GM12865 (cell line): ENCODE data around the gene KL.
A peak's percentile ranks its signal among the peaks of the same experiment; 100 is the strongest.

Experiments
- DNase-seq: peaks from one replicate; pipeline ENCODE4 v3.0.0; 2010; ENCODE audit warnings: low read depth
- H3K4me3 ChIP-seq: 2 replicates; pipeline ENCODE4 v1.5.1; 2011; ENCODE audit warnings: mild to moderate bottlenecking, low read depth, low read length, control low read depth
- CTCF ChIP-seq: IDR thresholded peaks from 2 replicates; pipeline ENCODE4 v1.5.1; 2011; ENCODE audit warnings: low read length, control low read depth, low read depth, inconsistent platforms; ENCODE audit not compliant: insufficient read depth; ENCODE audit errors: missing control alignments

The KL gene

GRCh38 chr13:33078263-33078662 lies 62.0 kb downstream of the KL start:
- TF ChIP-seq CTCF: no peak
- DNase-seq: no peak

GRCh38 chr13:33079960-33080359 lies 63.7 kb downstream of the KL start:
- DNase-seq: peak; percentile 38
- no peak overlapping the region for H3K4me3 ChIP-seq
- TF ChIP-seq CTCF: no peak

More at GRCh38 chr13:33078263-33078662, 62.0 kb downstream of the KL start:
- H3K4me3 ChIP-seq: no peak overlapping the region

- no peak for TF ChIP-seq CTCF
- DNase-seq: no peak
Measured at GRCh38 chr13:33080972-33081590, 64.9 kb downstream of the KL start.

GRCh38 chr13:33081666-33082065 lies 65.4 kb downstream of the KL start:
- no peak overlapping the region for H3K4me3 ChIP-seq
- TF ChIP-seq CTCF: no peak

More at GRCh38 chr13:33080972-33081590, 64.9 kb downstream of the KL start:
- no peak overlapping the region for H3K4me3 ChIP-seq

GRCh38 chr13:33083054-33083453 lies 66.8 kb downstream of the KL start:
- H3K4me3 ChIP-seq: no peak overlapping the region
- no peak for TF ChIP-seq CTCF
- DNase-seq: no peak

More at GRCh38 chr13:33081666-33082065, 65.4 kb downstream of the KL start:
- no peak for DNase-seq

- no peak for DNase-seq
- no peak overlapping the region for H3K4me3 ChIP-seq
- TF ChIP-seq CTCF: no peak
Measured at GRCh38 chr13:33087091-33087490, 70.9 kb downstream of the KL start.

GRCh38 chr13:33087790-33088189 lies 71.6 kb downstream of the KL start:
- DNase-seq: no peak
- no peak overlapping the region for H3K4me3 ChIP-seq
- TF ChIP-seq CTCF: no peak
